Activated T-cell treated with anti-CD3 and anti-CD28 coated beads for 48 hours (primary cell): Measurements from ENCODE around the gene FGD3.
"Not testable (repeated sequence)": the region's sequence is repeated elsewhere in the genome, so short reads cannot be mapped to it uniquely, and the experiment has no call there.

Source experiments
- DNase-seq: peaks from one replicate; pipeline ENCODE4 v3.0.0-alpha.2; 2020; ENCODE audit warnings: low read depth

FGD3 gene

GRCh38 chr9:93007529-93008058 lies 60.3 kb downstream of the FGD3 start:
- DNase-seq = no peak

- no peak for DNase-seq
Measured at GRCh38 chr9:93008457-93008856, 61.1 kb downstream of the FGD3 start.

- DNase-seq = no peak
Measured at GRCh38 chr9:93009337-93010015, 62.2 kb downstream of the FGD3 start.

- no peak for DNase-seq
Measured at GRCh38 chr9:93010056-93010455, 62.7 kb downstream of the FGD3 start.

- DNase-seq = no peak
Measured at GRCh38 chr9:93010704-93011103, 63.4 kb downstream of the FGD3 start.

- DNase-seq = no peak
Measured at GRCh38 chr9:93011114-93011513, 63.8 kb downstream of the FGD3 start.

GRCh38 chr9:93012963-93013855 lies 65.9 kb downstream of the FGD3 start:
- DNase-seq = no peak

- DNase-seq = no peak
Measured at GRCh38 chr9:93013856-93014582, 66.7 kb downstream of the FGD3 start.

GRCh38 chr9:93015190-93015589 lies 67.9 kb downstream of the FGD3 start:
- DNase-seq = not testable (repeated sequence)

- DNase-seq = no peak
Measured at GRCh38 chr9:93017621-93018020, 70.3 kb downstream of the FGD3 start.

- DNase-seq = no peak
Measured at GRCh38 chr9:93020151-93020550, 72.8 kb downstream of the FGD3 start.

GRCh38 chr9:93020771-93021670 lies 73.7 kb downstream of the FGD3 start:
- no peak for DNase-seq

- no peak for DNase-seq
Measured at GRCh38 chr9:93022066-93022465, 74.7 kb downstream of the FGD3 start.

GRCh38 chr9:93022721-93023520 lies 75.6 kb downstream of the FGD3 start:
- DNase-seq = no peak

GRCh38 chr9:93023521-93023815 lies 76.1 kb downstream of the FGD3 start:
- DNase-seq = no peak

- no peak for DNase-seq
Measured at GRCh38 chr9:93024646-93024910, 77.3 kb downstream of the FGD3 start.

GRCh38 chr9:93024986-93025630 lies 77.8 kb downstream of the FGD3 start:
- DNase-seq = no peak

- DNase-seq = no peak
Measured at GRCh38 chr9:93025736-93026135, 78.4 kb downstream of the FGD3 start.

GRCh38 chr9:93026640-93027039 lies 79.3 kb downstream of the FGD3 start:
- no peak for DNase-seq

- DNase-seq = no peak
Measured at GRCh38 chr9:93027750-93028149, 80.4 kb downstream of the FGD3 start.
